GM19463 (cell line): ENCODE results near the gene ANKS1A.

Experiments used
- ATAC-seq: cut with Tn5 transposase; IDR thresholded peaks from one replicate; pipeline ENCODE4 v1.9.1; 2021; ENCODE audit warnings: mild to moderate bottlenecking, moderate library complexity; ENCODE audit not compliant: unreplicated experiment

ANKS1A gene

DNA sequence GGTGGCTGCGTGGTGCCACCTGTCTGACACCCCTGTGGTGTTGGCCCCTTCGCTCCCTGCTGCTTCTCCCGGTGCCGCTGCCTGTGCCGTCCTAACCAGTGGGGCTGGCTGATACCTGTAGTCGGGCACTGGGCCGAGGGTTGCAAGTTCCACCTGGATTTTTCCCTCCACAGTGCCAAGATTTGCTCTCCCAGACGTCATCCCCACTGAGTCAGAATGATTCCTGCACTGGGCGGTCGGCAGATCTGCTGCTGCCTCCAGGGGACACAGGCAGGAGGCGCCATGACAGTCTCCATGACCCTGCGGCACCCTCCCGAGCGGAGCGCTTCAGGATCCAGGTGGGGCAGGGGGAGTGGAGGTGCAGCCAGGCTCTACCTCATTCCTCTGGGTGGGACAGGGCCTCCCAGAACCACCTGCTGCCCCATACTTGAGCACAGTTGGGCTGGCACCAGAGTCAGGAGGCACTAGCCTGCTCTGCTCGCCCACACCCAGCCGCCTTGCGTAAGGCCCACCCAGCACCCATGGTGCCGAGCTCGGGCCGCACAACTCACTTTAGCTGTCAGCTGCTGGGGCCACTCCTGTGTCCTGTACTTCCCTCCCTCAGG, 191.9 kb downstream of the ANKS1A start:
- ATAC-seq, result no peak

DNA sequence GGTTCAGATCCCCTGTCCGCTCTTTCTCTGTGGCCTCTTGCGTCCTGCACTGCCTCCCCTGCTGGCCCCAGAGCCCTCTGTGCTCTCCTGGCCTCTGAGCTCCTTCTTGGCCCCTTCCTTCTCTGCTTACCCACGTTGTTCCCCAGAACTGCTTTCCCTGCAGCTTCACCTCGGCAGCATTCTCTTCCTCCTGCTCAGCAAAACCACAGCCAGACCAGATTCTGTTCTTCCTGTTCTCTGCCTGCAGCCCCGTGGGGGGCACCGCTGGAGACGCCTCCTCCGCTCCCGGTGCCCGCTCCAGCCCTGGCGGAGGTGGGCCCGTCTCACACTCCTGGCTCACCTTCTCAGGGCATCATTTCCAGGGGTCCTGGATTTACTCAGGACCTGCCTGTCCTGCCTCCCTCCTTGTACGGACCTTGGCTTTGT, 192.4 kb downstream of the ANKS1A start:
- ATAC-seq, result no peak

DNA sequence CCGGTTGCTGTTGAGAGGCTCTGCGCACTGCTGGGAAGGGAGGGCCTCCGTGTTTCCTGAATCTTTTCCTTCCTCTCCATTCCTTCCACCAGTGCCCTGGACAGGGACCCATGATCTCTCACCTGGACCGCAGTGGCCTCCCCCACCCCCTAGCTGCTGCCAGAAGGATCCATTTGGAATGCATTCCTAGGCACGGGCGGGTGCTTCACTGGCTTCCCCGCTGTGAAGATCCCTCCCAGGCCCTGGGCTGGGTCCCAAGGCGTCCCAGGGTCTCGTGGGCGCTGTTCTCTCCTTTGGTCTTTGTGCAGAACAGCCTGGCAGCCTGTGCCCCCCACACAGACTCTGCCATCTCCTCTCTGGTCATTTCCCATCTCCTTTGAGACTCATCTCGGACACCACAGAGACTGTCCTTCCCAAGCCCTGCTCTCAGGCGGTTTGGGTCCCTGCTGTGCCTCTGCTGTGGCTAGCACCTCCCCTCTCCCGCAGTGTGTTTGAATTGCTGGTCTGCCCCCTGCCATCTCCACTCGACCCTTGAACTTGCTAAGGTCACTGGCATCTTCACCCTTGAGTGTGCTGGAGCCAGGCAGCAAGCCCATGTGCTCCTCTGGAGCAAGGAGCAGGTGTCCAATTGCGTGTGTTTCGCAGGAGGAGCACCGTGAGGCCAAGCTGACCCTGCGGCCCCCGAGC, 193.1 kb downstream of the ANKS1A start:
- ATAC-seq, result no peak

DNA sequence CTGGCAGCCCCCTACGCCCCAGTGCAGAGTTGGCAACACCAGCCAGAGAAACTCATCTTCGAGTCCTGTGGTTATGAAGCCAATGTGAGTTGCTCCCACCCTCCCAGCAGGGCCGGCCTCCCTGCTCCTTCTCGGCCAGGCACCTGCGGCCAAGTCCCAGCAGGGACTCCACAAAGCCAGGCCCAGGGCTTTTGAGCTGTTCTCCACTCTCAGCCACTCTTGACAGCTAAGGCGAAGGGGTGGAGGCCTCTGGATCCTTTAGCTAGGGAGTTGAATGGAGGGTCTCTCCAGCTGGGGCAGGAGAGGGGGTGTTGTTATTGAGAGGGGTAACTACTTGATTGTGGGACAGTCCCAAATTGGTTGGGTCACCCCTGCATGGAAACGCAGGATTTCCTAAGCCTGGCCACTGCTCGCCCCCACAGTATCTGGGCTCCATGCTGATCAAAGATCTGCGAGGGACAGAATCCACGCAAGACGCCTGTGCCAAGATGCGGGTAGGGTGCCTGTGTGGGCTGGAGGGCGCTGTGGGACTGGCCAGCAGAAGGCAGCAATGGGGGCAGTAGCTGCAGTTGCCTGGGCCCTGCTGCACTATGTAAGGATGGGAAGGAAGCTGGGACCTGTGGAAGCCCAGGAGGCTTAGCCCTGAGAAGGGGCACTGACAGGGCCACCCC, 193.8 kb downstream of the ANKS1A start:
- ATAC-seq, result no peak

DNA sequence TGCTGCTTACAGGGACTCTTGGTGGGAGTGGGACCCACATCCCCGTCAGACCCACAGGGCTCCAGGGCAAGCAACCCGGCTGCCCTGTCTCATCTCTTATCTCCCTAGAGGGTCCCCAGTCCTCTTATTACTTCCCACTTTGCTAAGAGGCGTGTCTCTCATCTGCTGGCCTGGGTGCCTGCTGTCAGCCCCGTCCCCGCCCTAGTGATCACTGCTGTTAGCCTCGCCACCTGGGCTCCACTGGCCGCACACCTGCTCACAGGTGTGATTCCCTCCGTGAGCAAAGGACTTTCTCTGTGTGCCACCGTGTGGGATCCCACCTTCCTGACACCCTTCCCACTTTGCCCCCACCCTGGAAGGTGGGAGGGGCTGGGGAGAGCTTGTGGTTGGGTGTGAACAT, 194.5 kb downstream of the ANKS1A start:
- ATAC-seq, result no peak

DNA sequence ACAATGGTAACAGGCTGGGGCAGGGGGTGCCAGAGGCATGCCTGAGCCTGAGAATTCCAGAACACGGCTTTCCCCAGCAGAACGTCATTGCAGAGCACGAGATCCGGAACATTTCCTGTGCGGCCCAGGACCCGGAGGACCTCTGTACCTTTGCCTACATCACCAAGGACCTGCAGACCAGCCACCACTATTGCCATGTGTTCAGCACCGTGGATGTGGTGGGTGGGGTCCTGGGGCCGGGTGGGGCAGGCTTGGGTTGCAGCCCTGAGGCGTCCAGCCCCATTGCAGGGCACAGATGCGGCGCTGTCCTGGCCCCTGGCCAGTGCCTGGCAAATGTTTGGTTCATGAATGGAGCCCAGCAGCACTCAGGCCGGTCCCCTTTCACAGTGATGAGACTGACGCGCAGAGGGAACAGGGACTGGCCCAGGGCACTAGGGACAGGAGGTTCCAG, 195.0 kb downstream of the ANKS1A start:
- ATAC-seq, result no peak

DNA sequence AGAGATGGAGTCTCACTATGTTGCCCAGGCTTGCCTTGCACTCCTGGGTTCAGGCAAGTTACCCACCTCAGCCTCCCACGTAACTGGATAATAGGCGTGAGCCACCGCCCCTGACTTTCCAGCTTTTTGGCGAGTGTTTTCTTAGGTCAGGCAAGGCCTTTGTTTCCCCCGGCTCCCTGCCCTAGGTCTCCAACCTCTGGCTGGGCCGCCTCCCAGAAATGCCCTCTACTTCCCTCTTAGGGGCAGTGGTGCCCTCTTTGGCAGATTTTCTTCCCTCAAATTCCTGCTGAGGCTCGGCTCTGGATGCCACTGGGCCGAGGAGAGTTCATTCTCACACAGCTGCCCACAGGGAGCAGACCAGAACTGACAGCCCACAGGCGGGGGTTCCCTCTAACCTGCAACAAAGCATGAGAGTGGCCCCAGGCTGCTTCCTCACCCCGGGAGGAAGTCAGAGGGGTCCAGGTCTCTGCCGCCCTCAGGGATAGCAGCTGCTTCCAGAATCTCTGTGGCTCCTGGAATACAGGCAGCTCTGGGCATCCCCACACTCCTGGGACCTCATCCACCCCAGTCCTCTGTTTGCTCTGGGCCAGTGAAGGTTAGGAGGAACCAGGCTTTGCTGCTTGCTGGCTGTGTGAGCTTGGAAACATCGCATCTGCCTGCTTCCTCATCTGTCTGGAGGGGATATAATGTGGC, 195.6 kb downstream of the ANKS1A start:
- ATAC-seq, result no peak

DNA sequence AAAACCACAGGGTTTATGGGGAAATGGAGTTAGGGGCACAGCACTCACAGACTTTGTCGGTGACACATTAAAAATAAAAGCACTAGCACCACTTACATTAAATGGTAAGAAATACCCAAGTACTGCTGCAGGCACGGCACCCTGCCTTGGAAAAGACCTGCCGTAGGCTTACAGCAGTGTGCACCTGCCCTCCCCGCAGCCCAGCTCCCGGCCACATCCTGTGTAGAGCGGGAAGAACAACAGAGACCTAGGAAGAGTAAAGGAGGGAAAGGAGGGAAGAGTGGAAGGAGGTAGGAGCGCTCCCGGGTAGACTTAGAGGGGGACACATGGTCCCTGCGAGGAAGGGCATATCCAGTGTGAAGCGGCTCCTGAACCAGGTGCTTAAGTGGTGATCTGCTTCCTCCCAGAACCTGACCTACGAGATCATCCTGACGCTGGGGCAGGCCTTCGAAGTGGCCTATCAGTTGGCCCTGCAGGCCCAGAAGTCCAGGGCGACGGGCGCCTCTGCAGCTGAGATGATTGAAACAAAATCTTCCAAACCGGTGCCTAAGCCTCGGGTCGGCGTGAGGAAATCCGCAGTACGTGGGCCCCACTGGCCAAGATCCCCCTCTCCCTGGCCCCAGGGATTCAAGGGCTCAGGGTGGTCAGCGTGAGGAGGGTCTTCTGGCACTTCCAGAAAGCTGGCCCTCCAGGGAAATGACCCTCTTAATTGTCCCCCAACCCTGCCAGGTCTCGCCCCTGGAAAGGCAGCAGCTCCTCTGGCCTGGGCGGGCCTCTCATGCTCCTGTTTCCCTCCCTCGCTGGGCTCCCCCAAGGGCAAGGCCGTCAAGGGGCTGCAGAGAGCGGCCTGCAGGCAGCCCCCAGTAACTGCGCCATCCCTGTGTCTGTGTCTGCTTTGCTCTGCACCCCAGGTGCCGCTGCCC, 196.6 kb downstream of the ANKS1A start:
- no peak for ATAC-seq

DNA sequence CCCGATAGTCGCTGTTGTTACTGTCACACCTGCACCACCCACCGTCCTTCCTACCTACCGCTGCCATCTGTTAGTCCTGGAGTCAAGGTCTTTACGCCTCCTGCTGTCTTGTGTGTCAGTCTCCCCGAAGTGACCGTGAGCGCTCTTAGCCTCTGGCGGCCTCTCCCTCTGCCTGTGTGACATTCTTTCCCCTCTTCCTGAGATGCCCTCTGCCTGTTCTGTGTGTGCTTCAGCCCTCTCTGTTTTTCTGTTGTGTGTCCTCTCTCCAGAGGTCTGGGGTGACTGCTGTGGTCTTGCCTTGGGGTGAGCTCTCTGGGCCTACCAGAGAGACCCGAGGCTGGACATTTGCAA, 197.2 kb downstream of the ANKS1A start:
- no peak for ATAC-seq

DNA sequence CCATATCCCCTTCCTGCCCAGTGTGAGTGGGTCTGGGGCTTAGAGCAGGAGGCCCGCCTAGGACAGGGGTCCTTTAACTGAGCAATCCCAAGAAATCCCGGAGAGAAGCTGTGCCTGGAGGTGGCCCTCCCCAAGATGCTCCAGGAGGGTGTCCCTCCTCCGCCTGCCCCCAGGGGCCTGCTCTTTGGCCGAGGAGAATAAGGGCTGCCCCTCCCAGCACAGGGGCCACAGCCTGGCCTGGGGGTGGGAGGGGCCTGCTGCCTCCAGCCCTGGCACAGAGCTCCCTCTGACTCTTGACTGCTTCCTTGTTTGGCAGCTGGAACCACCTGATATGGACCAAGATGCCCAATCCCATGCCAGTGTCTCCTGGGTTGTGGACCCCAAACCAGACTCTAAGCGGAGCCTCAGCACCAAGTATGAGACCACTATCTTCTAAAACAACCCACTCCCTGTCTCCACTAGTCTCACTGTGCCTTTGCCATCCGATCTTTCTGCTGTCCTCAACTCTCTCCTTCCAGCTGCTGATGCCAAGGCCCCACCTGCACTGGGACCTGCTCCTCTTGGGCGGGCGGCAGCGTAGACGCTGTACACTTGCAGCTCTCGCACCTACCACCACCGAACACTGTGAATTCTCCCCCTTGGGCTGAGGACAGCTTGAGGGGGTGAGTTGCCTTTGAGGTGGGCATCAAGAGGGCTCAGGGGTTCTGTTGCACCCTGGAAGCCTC, 197.7 kb downstream of the ANKS1A start:
- ATAC-seq, result no peak

DNA sequence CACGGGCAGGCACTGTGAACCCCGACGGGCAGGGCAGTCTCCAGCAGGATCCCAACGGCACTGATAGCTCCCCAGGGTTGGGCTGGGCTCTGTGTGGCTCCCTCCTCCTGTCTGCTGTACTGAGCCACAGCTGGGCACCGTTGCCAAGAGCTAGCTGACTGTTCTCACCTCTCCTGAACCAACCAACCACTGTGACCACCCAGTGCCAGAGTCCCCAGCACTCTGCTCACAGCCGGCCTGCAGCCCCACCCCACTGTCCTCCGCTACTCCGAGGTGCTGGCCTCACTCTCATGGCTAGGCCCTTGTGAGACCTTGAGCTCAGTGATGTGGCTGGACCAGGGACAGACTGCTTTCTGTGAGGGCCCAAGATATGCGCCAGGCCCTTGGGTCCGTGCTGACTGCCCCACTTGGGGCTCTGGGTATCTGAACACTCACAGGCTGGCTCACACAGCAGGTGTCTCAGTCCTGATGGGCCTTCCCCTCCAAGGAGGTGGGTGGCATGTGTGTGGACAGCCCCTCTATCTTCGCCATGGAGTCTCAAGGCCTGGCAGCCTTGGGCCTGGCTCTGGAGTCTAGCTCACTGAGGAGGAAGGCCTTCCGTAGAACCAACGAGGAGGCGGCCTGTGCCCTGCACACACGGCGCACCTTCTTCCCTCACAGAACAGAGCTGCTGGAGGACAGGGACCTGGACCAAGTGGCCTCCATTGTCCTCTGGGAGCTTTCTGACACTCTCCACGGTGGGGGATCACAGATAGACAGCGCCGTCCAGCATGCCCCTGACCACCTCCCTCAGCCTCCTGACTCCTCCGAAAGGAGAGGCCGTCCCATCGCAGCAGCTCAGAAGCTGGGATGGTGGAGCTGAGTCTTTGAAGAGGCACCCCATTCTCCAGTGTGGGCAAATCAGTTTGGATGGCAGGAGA, 198.6 kb downstream of the ANKS1A start:
- no peak for ATAC-seq

DNA sequence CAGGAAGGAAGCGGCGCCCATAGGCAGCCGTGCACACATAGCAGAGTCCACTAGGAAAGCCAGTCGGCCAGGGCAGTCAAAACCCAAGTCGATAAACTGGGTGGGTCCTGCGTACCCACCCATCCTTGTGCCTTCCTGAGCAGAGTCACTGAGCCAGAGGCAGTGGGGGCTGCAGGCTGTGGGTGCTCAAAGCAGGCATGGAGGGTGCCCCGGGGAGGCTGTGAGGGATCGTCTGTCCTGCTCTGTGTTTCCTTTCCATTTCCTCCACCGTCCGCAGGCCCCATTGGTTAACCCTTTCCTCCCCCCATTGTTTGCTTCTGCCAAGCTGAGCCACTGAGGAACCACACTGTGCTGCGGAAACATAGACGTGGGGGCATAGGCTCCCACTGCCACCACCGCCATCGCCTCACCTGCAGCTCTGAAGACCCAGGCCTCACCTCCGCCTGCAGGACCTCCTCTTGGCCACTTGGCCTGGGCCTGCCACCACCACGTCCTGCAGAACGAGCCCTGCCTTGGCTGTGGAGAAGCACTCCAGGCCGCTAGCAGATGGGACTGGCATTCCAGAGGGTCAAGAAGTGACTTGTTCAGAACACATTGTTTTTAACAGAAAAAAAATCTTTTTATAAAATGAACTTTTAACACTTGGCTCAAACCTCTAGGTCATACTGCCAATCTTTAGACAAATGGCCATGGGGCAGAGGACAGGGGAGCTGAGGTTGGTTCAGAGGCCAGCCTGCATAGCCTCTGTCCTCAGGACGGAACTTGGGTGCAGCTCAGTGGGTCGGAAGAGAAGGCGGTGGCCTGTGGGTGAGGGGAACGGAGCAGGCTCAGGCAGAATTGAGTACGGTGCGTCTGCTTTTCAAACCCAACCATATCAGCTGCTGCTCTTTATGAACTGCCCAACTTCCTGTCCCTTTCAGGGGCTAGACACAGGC, 199.5 kb downstream of the ANKS1A start:
- no peak for ATAC-seq

DNA sequence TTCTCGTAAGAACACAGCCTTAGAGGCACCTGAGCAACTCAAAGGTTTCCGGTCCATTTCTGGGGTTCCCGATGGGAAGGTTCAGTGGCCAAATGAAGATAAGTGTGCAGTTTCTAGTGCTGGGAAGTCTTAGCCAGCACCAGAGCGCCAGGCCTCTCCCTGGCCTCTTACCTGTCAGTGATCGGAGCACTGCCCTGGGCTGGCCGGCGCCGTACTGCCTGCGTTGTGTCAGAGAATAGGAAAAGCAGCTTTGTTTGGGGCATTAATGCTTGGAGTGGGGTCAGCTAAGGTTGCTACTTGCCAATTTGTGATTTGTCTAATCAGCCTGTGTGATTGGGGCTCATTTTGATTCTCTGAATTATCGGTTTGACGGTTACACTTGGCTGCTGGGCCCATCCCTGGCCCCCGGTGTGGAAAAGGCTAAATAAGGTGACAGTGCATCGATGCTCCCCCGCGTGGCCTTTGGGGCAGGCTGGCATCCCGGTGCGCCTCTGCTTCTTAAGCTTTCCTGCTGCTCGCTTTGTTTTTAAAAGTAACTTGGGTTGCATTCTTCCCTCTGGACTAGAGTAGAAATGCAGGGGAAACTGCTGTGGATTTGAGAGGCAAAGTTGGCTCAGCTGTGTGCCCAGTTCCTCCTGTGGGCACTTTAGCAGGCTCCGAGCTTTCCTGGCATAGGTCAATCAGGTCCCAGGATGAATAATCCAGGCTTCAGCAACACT, 200.3 kb downstream of the ANKS1A start:
- ATAC-seq, result no peak

DNA sequence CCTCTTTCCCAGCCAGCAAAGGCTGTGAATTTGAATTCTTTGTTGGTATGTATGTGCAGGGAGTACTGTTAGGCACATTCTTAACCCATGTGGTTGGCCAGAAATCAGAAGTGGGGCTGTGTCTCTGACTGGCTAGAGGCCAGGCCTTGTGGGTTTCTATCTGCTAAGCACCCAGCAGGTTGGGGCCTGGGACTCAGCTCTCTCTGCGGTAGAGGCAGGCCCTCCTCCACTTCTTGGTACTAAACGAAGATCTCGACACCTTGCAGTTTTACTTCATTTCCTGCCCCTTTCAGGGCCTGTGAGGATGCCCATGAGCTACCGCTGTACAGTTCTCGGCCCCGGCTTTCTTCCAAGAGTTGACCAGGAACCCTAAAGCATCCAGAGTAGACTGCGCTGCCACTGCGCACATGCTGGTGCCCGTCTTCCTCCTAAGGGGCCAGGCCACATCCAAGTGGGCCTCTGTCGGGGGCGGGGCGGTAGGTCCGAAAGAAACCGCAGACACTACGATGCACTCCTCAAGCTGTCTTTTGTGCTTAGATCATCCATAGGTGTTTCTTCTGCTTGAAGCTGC, 201.0 kb downstream of the ANKS1A start:
- no peak for ATAC-seq

DNA sequence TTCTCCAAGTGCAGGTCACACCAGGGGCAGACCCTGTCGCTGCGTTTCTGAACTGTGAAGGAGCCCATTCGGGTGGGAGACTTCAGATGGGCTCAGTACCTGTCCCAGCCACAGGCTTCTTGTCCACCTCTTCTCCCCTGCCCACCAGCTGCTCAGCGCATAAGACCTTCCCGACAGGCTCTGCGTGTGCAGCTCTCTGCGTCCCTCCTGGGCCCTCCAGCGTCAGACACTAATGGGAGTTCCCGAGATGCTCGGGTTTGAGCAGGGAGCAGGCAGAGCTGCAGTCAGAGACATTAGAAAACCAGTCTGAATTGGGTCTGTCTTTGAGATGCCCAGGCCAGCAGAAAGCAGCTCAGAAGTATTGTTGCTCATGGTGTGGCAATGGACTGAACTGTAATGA, 201.7 kb downstream of the ANKS1A start:
- ATAC-seq, result no peak

DNA sequence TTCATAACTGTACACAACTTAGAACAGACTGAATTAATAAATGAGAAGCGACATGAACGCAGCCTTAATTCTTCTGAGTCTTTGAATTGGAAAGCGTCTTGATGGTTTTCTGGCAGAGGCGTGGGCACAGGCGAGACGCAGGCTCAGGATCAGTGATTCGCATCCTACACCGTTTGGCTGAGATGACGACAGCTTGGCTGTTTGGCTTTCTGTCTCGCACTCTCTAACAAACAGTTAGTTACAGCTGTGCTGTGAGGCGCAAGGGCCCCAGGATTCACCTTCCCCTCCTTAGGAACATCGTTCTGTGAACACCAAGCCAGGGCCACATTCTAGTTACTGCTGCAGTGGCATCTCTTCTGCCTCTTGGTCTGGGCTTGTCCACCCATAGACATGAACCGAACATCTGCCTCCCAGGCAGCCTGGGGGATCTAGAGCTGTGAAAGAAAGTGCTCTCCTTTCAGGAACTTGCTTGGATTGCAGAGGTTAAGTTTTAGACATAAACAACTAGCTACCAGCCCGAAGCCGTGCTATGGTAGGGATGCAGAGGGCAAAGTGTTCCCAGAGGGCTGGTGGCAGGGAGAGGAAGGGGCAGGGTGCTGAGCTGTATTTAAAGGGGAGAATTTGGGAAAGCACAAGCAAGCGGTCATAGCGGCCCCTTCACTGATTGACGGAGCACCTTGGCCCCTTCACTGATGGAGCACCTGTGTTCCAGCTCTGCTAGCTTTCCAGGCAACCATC, 202.5 kb downstream of the ANKS1A start:
- no peak for ATAC-seq
